Measurements from ENCODE around the gene RIOK3.

RIOK3 gene

GRCh38 chr18:23452728-23453679 lies at the start of gene RIOK3:
Gene RIOK3 (plus strand): TSS chr18:23453287. CDS start chr18:23453440, 153 bp downstream.
- H3K79me2 ChIP-seq (ENCODE audit: low read length): peaks cover 47% of the 10 kb centered on the region
- H3K9me3 ChIP-seq (ENCODE audit: insufficient read depth, low read length): no peaks in the 10 kb centered on the region
- H4K20me1 ChIP-seq (ENCODE audit: insufficient read depth, low read length): peaks cover 20% of the 10 kb centered on the region; the same call in 1 of the 2 replicates
- H3K36me3 ChIP-seq (replicated peaks; ENCODE audit: low read depth, low read length): peaks cover 6% of the 10 kb centered on the region
- peak within 1 kb of the TSS; percentile 91 for H2AFZ ChIP-seq (ENCODE audit: low read depth, low read length)
- H3K4me3 ChIP-seq (ENCODE audit: low read length): peak within 1 kb of the TSS; percentile 98
- H3K27me3 ChIP-seq (ENCODE audit: low read depth, low read length): no peaks in the 10 kb centered on the region
- peak within 1 kb of the TSS; percentile 98 for H3K4me2 ChIP-seq (ENCODE audit: low read length)
- peak within 1 kb of the TSS; percentile 52 for H3K27ac ChIP-seq (ENCODE audit: low read length)
- peak within 1 kb of the TSS; percentile 87 for H3K9ac ChIP-seq (ENCODE audit: low read length)
- peaks cover 16% of the 10 kb centered on the region for H3K4me1 ChIP-seq (ENCODE audit: low read length)
- TF ChIP-seq CTCF (IDR thresholded peaks at IDR 0.05; ENCODE audit: low read depth, low read length): no peak
- TF ChIP-seq EZH2phosphoT487 (IDR thresholded peaks at IDR 0.05; ENCODE audit: low read depth): no peak

GRCh38 chr18:23403310-23403709 lies 49.8 kb upstream of the RIOK3 start:
- no peak overlapping the region for H3K4me2 ChIP-seq (ENCODE audit: low read length)
- no peaks in the 10 kb centered on the region for H4K20me1 ChIP-seq (ENCODE audit: insufficient read depth, low read length)
- no peak overlapping the region for H3K27ac ChIP-seq (ENCODE audit: low read length)
- H3K4me3 ChIP-seq (ENCODE audit: low read length): no peak overlapping the region
- no peak overlapping the region for H3K9ac ChIP-seq (ENCODE audit: low read length)
- no peaks in the 10 kb centered on the region for H3K79me2 ChIP-seq (ENCODE audit: low read length)
- no peak overlapping the region for H2AFZ ChIP-seq (ENCODE audit: low read depth, low read length)
- TF ChIP-seq EZH2phosphoT487 (IDR thresholded peaks at IDR 0.05; ENCODE audit: low read depth): no peak
- TF ChIP-seq CTCF (IDR thresholded peaks at IDR 0.05; ENCODE audit: low read depth, low read length): no peak
- H3K27me3 ChIP-seq (ENCODE audit: low read depth, low read length): no peaks in the 10 kb centered on the region
- H3K4me1 ChIP-seq (ENCODE audit: low read length): no peaks in the 10 kb centered on the region
- no peaks in the 10 kb centered on the region for H3K36me3 ChIP-seq (replicated peaks; ENCODE audit: low read depth, low read length)
- H3K9me3 ChIP-seq (ENCODE audit: insufficient read depth, low read length): no peaks in the 10 kb centered on the region

- TF ChIP-seq CTCF (IDR thresholded peaks at IDR 0.05; ENCODE audit: low read depth, low read length) (no peak), EZH2phosphoT487 (IDR thresholded peaks at IDR 0.05; ENCODE audit: low read depth) (no peak)
- Histone ChIP-seq H3K9me3 (ENCODE audit: insufficient read depth, low read length) (no peaks in the 10 kb centered on the region), H3K4me3 (ENCODE audit: low read length) (no peak overlapping the region), H2AFZ (ENCODE audit: low read depth, low read length) (no peak overlapping the region), H3K9ac (ENCODE audit: low read length) (no peak overlapping the region), H3K79me2 (ENCODE audit: low read length) (no peaks in the 10 kb centered on the region), H3K27me3 (ENCODE audit: low read depth, low read length) (no peaks in the 10 kb centered on the region), H3K27ac (ENCODE audit: low read length) (no peak overlapping the region), H3K4me2 (ENCODE audit: low read length) (no peak overlapping the region), H3K4me1 (ENCODE audit: low read length) (no peaks in the 10 kb centered on the region), H4K20me1 (ENCODE audit: insufficient read depth, low read length) (no peaks in the 10 kb centered on the region), H3K36me3 (replicated peaks; ENCODE audit: low read depth, low read length) (no peaks in the 10 kb centered on the region)
Measured at GRCh38 chr18:23405636-23406035, 47.5 kb upstream of the RIOK3 start.

- Histone ChIP-seq H3K4me2 (ENCODE audit: low read length) (no peak overlapping the region), H3K27ac (ENCODE audit: low read length) (no peak overlapping the region)
- TF ChIP-seq CTCF (IDR thresholded peaks at IDR 0.05; ENCODE audit: low read depth, low read length) (no peak), EZH2phosphoT487 (IDR thresholded peaks at IDR 0.05; ENCODE audit: low read depth) (no peak)
Measured at GRCh38 chr18:23406271-23406787, 46.8 kb upstream of the RIOK3 start.

More at GRCh38 chr18:23406271-23406787, 46.8 kb upstream of the RIOK3 start:
- H3K9ac ChIP-seq (ENCODE audit: low read length): no peak overlapping the region
- H3K36me3 ChIP-seq (replicated peaks; ENCODE audit: low read depth, low read length): no peaks in the 10 kb centered on the region
- no peaks in the 10 kb centered on the region for H4K20me1 ChIP-seq (ENCODE audit: insufficient read depth, low read length)
- H3K4me3 ChIP-seq (ENCODE audit: low read length): no peak overlapping the region
- H3K79me2 ChIP-seq (ENCODE audit: low read length): no peaks in the 10 kb centered on the region
- no peaks in the 10 kb centered on the region for H3K9me3 ChIP-seq (ENCODE audit: insufficient read depth, low read length)
- no peak overlapping the region for H2AFZ ChIP-seq (ENCODE audit: low read depth, low read length)
- H3K27me3 ChIP-seq (ENCODE audit: low read depth, low read length): no peaks in the 10 kb centered on the region
- H3K4me1 ChIP-seq (ENCODE audit: low read length): no peaks in the 10 kb centered on the region

All from OCI-LY3 (cell line).